ENCODE data around the gene MSANTD7.
A peak's percentile ranks its signal among the peaks of the same experiment; 100 is the strongest.
"Not testable (repeated sequence)": the region's sequence is repeated elsewhere in the genome, so short reads cannot be mapped to it uniquely, and the experiment has no call there.

The MSANTD7 gene

GRCh38 chr10:14838582-14839304 lies 637 bp downstream of the MSANTD7 start:
- DNase-seq (ENCODE audit: low read depth), result no peak

GRCh38 chr10:14839305-14839695 lies 1.2 kb downstream of the MSANTD7 start:
- DNase-seq (ENCODE audit: low read depth), result no peak

GRCh38 chr10:14840178-14840577 lies 2.1 kb downstream of the MSANTD7 start:
- no peak for DNase-seq (ENCODE audit: low read depth)

GRCh38 chr10:14843327-14843988 lies 5.4 kb downstream of the MSANTD7 start:
- DNase-seq (ENCODE audit: low read depth), result no peak

- no peak for DNase-seq (ENCODE audit: low read depth)
Observed at GRCh38 chr10:14844948-14845347, 6.8 kb downstream of the MSANTD7 start.

GRCh38 chr10:14852236-14852635 lies 14.1 kb downstream of the MSANTD7 start:
- DNase-seq (ENCODE audit: low read depth), result no peak

GRCh38 chr10:14855453-14855852 lies 17.3 kb downstream of the MSANTD7 start:
- no peak for DNase-seq (ENCODE audit: low read depth)

- no peak for DNase-seq (ENCODE audit: low read depth)
Observed at GRCh38 chr10:14858338-14858960, 20.3 kb downstream of the MSANTD7 start.

GRCh38 chr10:14859043-14859442 lies 20.9 kb downstream of the MSANTD7 start:
- DNase-seq (ENCODE audit: low read depth), result no peak

- DNase-seq (ENCODE audit: low read depth), result no peak
Observed at GRCh38 chr10:14859775-14860174, 21.7 kb downstream of the MSANTD7 start.

- no peak for DNase-seq (ENCODE audit: low read depth)
Observed at GRCh38 chr10:14860791-14861190, 22.7 kb downstream of the MSANTD7 start.

GRCh38 chr10:14864466-14864865 lies 26.4 kb downstream of the MSANTD7 start:
- not testable (repeated sequence) for DNase-seq (ENCODE audit: low read depth)

- DNase-seq (ENCODE audit: low read depth), result not testable (repeated sequence)
Observed at GRCh38 chr10:14864871-14865270, 26.8 kb downstream of the MSANTD7 start.

- no peak for DNase-seq (ENCODE audit: low read depth)
Observed at GRCh38 chr10:14873090-14873760, 35.1 kb downstream of the MSANTD7 start.

- DNase-seq (ENCODE audit: low read depth), result no peak
Observed at GRCh38 chr10:14875941-14876340, 37.8 kb downstream of the MSANTD7 start.

GRCh38 chr10:14876764-14877163 lies 38.7 kb downstream of the MSANTD7 start:
- no peak for DNase-seq (ENCODE audit: low read depth)

GRCh38 chr10:14878266-14879123 lies 40.4 kb downstream of the MSANTD7 start, which contains the start of gene SUV39H2:
TSS of gene SUV39H2 (plus strand) at chr10:14878866. CDS start at chr10:14878889, 23 bp downstream.
- peak; percentile 91 for DNase-seq (ENCODE audit: low read depth)

GRCh38 chr10:14879124-14879927 lies 41.2 kb downstream of the MSANTD7 start:
- no peak for DNase-seq (ENCODE audit: low read depth)

GRCh38 chr10:14879928-14880193 lies 41.8 kb downstream of the MSANTD7 start:
- DNase-seq (ENCODE audit: low read depth), result no peak

- DNase-seq (ENCODE audit: low read depth), result no peak
Observed at GRCh38 chr10:14880229-14880628, 42.1 kb downstream of the MSANTD7 start.

- no peak for DNase-seq (ENCODE audit: low read depth)
Observed at GRCh38 chr10:14884082-14884481, 46.0 kb downstream of the MSANTD7 start.
